GM12892 (cell line): ENCODE data around the gene INF2.

Experiments used
- DNase-seq: peaks from one replicate; pipeline ENCODE4 v3.0.0; 2011; ENCODE audit not compliant: insufficient read length
- FAIRE-seq: peaks from 2 replicates; lab custom pipeline; 2011; peaks lifted over from hg19 to GRCh38; lab: Jason Lieb, UNC
- POLR2A ChIP-seq: IDR thresholded peaks from 2 replicates; pipeline ENCODE4 v1.6.1; 2011; ENCODE audit warnings: low read depth, low read length, control low read depth
- POLR2AphosphoS5 ChIP-seq: IDR thresholded peaks from 2 replicates; pipeline ENCODE4 v1.6.1; 2011; ENCODE audit warnings: low read depth, low read length, control low read depth
- TAF1 ChIP-seq: IDR thresholded peaks from 2 replicates; pipeline ENCODE4 v1.6.1; 2011; ENCODE audit warnings: low read depth, mild to moderate bottlenecking, control low read depth, low read length, borderline replicate concordance

Gene INF2

GRCh38 chr14:104681689-104682074, 7.7 kb upstream of the INF2 start:
- DNase-seq (no peak), FAIRE-seq (no peak)
- TF ChIP-seq TAF1 (no peak), POLR2A (no peak), POLR2AphosphoS5 (no peak)

- no peak for TF ChIP-seq POLR2AphosphoS5
- no peak for TF ChIP-seq TAF1
- no peak for TF ChIP-seq POLR2A
- no peak for DNase-seq
- no peak for FAIRE-seq
Observed at GRCh38 chr14:104682107-104682593, 7.3 kb upstream of the INF2 start.

GRCh38 chr14:104683653-104684448, 5.6 kb upstream of the INF2 start:
- FAIRE-seq (no peak), DNase-seq (no peak)
- TF ChIP-seq POLR2A (no peak), POLR2AphosphoS5 (no peak), TAF1 (no peak)

GRCh38 chr14:104684449-104684821, 5.0 kb upstream of the INF2 start:
- no peak for FAIRE-seq
- no peak for DNase-seq
- TF ChIP-seq TAF1 (no peak), POLR2A (no peak), POLR2AphosphoS5 (no peak)

- DNase-seq (no peak), FAIRE-seq (peak; percentile 17)
- TF ChIP-seq TAF1 (no peak), POLR2AphosphoS5 (no peak), POLR2A (no peak)
Observed at GRCh38 chr14:104685216-104685997, 4.0 kb upstream of the INF2 start.

GRCh38 chr14:104685998-104686610, 3.3 kb upstream of the INF2 start:
- DNase-seq: no peak
- FAIRE-seq: peak; percentile 54
- TF ChIP-seq TAF1 (no peak), POLR2AphosphoS5 (no peak), POLR2A (no peak)

GRCh38 chr14:104686624-104687517, 2.5 kb upstream of the INF2 start:
- DNase-seq (no peak), FAIRE-seq (peak; percentile 21)
- TF ChIP-seq POLR2AphosphoS5: no peak
- no peak for TF ChIP-seq POLR2A
- no peak for TF ChIP-seq TAF1

- no peak for TF ChIP-seq POLR2AphosphoS5
- no peak for TF ChIP-seq POLR2A
- TF ChIP-seq TAF1: no peak
- DNase-seq: no peak
- no peak for FAIRE-seq
Observed at GRCh38 chr14:104687601-104688504, 1.6 kb upstream of the INF2 start.

- DNase-seq (no peak), FAIRE-seq (peak; percentile 56)
- TF ChIP-seq POLR2AphosphoS5: no peak
- no peak for TF ChIP-seq POLR2A
Observed at GRCh38 chr14:104688505-104689108, 811 bp upstream of the INF2 start.
